Mucosa of descending colon (tissue), 3 donors: ENCODE measurements around the gene ASAH2B. TPM values are rescaled to one million over a fixed set of nuclear protein-coding genes. Genes with fewer than 3 reads are reported as not detected.

Experiments used
- ATAC-seq: fragments of 200-7000 bp; cut with Tn5 transposase; one replicate; pipeline ENCODE4 v1.9.1; 2020; ENCODE audit warnings: mild to moderate bottlenecking, moderate library complexity
- DNase-seq, 3 donors: peaks; one replicate each; pipeline ENCODE4 v3.0.0-alpha.2; 2020
- H3K36me3 ChIP-seq: fragments of 200-600 bp; one replicate; pipeline ENCODE4 v1.8.0; 2021; ENCODE audit warnings: low read depth, mild to moderate bottlenecking
- H3K4me1 ChIP-seq: fragments of 200-600 bp; one replicate; pipeline ENCODE4 v1.8.0; 2021; ENCODE audit warnings: low read depth, mild to moderate bottlenecking
- H3K4me3 ChIP-seq: fragments of 200-600 bp; one replicate; pipeline ENCODE4 v1.8.0; 2021; ENCODE audit warnings: mild to moderate bottlenecking
- H3K9me3 ChIP-seq: fragments of 200-600 bp; one replicate; pipeline ENCODE4 v1.8.0; 2021; ENCODE audit warnings: mild to moderate bottlenecking
- CTCF ChIP-seq: fragments of 200-600 bp; IDR thresholded peaks from one replicate; pipeline ENCODE4 v1.8.0; 2022; ENCODE audit warnings: antibody characterized with exemption, mild to moderate bottlenecking
- intact Hi-C, 2 donors: fragments of 100-400 bp; cut with DNase I in 1 of 2; cut with micrococcal nuclease in 1 of 2; formaldehyde crosslinking; loops; one replicate each; pipeline versions ENCODE4 v1.11.0 to v1.11.1; 2022; cut with DNase I, micrococcal nuclease
- total RNA-seq, 3 donors: library from RNA; stranded (reverse); fragmentation: NEBNext Ultra II Directional in 2 of 3; extraction: Animal tissue kit (Norgen Biotek cat#: 25700) in 2 of 3; gene quantifications; one replicate each; pipeline versions ENCODE4 v1.2.1 to v1.2.4, GENCODE V29; 2021 to 2023
- donor health status: DM: no; HTN: no; CAD: no; lungs with moderate emphysema.
- donor health status: DM: no; HTN: no; CAD: no.
- donor health status: DM: no; HTN: yes; CAD: no.

The ASAH2B gene
- total RNA-seq, 3 donors from 2014 or later, result 1.9 to 5.5 (median 5.0) TPM

- intact Hi-C loops, result no loop called here
- H3K9me3 ChIP-seq, result no peaks in the 10 kb centered on the region
- no peaks in the 10 kb centered on the region for H3K4me1 ChIP-seq
- DNase-seq (no peak), ATAC-seq (peak; percentile 51)
- H3K4me3 ChIP-seq, result no peak overlapping the region
- no peaks in the 10 kb centered on the region for H3K36me3 ChIP-seq
- TF ChIP-seq CTCF, result no peak
These were observed 68.4 kb downstream of the ASAH2B start for GRCh38 chr10:50807851-50808776.

Other genes with a start within 250 kb of the ASAH2B start
- 10 to 100 TPM; 14.4 to 28.4 (median 20.0) TPM for gene SGMS1, start 116.0 kb upstream of the ASAH2B start, total RNA-seq
- gene A1CF, start 145.7 kb downstream of the ASAH2B start, total RNA-seq, result 10 to 100 TPM; 25.3 to 74.8 (median 33.1) TPM